ENCODE measurements around the gene OR5K4.

DNA sequence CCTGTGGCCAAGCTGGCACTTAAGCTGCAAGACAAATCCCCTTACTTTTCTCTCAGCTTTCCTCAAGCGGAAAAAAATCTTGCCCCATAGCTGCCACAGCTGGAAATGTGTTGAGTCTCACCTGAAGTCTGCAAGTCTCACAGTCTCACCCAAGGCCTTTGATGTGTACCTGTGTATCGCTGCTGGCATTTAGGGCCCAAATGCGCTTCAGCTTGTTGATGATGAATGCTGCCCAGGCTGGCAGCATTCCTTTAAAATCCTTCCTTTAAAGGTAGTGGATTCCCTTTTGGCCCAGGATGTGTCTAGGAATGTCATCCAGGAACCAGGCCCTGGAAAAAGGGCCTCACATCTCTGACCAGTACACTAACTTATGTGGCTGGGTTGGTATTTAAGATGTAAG, 7.0 kb downstream of the OR5K4 start:
- TF ChIP-seq POLR2AphosphoS5 (IDR thresholded peaks at IDR 0.05; ENCODE audit: low read depth, low read length) = no peak
- TF ChIP-seq TAF1 (IDR thresholded peaks at IDR 0.05; ENCODE audit: borderline replicate concordance, low read depth, low read length) = no peak
- TF ChIP-seq POLR2A (IDR thresholded peaks at IDR 0.05; ENCODE audit: low read depth, low read length) = no peak
